ENCODE measurements around the gene CNTD1. TPM values are rescaled to one million over a fixed set of nuclear protein-coding genes. Genes with fewer than 3 reads are reported as not detected.
A peak's percentile ranks its signal among the peaks of the same experiment; 100 is the strongest.

The CNTD1 gene
- total RNA-seq, 1 donor from 2014 or later = not detected

DNA sequence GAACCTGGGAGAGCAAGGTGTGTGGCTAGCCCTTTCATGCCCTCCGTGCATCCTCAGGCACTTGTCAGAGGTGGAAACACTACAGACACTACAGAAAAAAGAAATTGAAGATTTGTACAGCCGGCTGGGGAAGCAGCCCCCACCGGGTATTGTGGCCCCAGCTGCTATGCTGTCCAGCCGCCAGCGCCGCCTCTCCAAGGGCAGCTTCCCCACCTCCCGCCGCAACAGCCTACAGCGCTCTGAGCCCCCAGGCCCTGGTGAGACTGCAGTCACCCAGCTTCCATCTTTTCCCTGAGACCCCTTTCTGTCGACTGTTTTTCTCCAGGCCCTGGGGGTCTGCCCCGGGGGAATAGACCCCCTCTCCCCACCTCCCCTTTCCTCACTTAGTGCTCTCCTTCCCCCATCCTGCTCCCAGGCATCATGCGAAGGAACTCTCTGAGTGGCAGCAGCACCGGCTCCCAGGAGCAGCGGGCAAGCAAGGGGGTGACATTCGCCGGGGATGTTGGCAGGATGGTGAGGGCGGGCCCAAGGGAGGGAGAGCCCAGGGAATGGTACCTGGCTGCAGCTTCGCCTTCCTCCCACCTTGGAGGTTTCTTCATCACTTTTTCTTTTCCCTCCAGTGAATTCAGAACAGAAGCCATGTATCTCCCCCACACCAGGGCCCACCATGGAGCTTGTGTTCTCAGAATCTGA lies 2.4 kb upstream of the CNTD1 start:
- intact Hi-C loops (cut with DNase I) = no loop called here
- no peak for DNase-seq
- no peak for ATAC-seq (ENCODE audit: poor library complexity)

- DNase-seq (no peak), ATAC-seq (ENCODE audit: poor library complexity) (no peak)
- intact Hi-C loops (cut with DNase I) = no loop called here
Observed at GRCh38 chr17:42797067-42798007, 1.3 kb upstream of the CNTD1 start.

DNA sequence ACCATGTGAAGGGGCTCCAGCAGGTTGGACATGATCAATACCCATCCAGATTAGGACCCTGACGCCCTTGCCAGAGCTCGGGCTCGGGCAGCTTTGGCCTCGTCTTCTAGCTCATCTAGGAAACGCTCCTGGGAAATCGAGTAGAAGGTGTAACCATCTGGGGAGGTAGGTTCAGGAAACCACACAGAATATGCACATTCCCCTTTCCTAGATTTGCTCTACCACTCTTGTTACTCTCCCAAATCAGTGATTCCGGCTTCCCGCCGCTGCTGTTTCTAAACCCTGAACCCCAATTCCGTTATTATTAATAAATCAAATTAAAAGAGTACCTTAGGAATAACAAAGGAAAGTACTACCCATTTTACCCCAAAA lies 664 bp upstream of the CNTD1 start:
- DNase-seq (no peak), ATAC-seq (ENCODE audit: poor library complexity) (no peak)
- intact Hi-C loops (cut with DNase I) = no loop called here

DNA sequence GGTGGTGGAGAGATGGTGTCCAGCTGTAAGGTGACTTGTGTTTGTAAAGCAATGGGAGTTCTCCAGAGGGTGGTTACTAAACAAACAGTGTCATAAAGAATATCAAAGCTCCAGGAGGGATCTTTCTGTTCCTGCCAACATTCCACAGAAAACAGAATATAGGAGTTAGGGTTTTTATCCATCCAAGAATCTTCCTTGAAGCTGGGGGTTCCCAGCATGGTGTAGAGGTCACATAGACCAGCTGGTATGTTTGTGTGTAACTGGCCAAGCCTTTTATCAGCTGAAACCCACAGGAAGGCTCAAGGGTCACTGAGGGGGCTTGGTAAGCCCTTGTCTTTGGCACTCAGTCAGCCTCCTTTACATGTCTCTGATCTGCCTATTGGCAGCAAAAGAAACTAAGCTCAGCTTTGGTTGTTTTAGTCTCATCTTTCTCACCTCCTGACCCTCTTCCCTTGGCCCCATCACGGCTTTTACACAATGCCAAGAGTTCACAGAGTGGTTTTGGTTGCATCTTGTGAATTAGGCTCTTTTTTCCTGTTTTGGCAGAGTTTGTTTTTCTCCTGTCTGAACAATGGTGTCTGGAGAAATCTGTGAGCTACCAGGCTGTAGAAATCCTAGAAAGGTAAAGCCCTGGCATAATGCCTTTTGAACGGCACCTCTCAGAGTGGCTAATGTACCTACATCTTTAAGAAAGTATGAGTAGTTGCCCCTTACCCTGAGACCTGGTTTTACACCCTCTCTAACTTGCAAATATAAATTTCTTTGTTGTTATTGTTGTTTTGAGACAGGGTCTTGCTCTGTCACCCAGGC lies 4.6 kb downstream of the CNTD1 start:
- intact Hi-C loops (cut with DNase I) = no loop called here
- DNase-seq (no peak), ATAC-seq (ENCODE audit: poor library complexity) (no peak)

- no peak for DNase-seq
- intact Hi-C loops (cut with DNase I) = no loop called here
- no peak for ATAC-seq (ENCODE audit: poor library complexity)
Observed at GRCh38 chr17:42804918-42805367, 6.3 kb downstream of the CNTD1 start.

DNA sequence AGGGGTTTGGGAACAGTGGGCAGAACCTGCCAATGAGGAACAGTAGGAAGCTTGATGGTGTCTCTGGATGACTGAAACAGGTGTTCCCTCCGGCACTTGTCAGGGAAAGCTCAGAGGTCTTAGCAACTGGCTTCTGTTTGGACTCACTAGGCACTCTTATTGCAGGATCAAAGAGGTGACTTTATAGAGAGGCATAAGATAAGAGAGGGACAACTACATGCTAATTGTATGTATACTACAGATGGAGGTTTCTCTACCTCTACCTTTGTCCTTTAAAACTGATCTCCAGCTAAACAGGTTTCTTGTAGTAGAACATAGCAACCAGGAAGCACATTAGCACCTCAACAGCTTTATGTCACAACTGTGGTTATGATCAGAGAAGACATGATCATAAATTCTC lies 7.6 kb downstream of the CNTD1 start:
- ATAC-seq (ENCODE audit: poor library complexity) (no peak), DNase-seq (no peak)
- intact Hi-C loops (cut with DNase I) = no loop called here

- peak; percentile 53 for ATAC-seq (ENCODE audit: poor library complexity)
- intact Hi-C loops (cut with DNase I) = no loop called here
- DNase-seq = no peak
Observed at GRCh38 chr17:42809250-42809649, 10.6 kb downstream of the CNTD1 start.

- intact Hi-C loops (cut with DNase I) = loop anchor here (10.0 kb wide), 1 partner anchor 110 kb away; no protein-coding TSS in a partner anchor
- no peak for DNase-seq
- no peak for ATAC-seq (ENCODE audit: poor library complexity)
Observed at GRCh38 chr17:42814633-42815399, 16.2 kb downstream of the CNTD1 start.

DNA sequence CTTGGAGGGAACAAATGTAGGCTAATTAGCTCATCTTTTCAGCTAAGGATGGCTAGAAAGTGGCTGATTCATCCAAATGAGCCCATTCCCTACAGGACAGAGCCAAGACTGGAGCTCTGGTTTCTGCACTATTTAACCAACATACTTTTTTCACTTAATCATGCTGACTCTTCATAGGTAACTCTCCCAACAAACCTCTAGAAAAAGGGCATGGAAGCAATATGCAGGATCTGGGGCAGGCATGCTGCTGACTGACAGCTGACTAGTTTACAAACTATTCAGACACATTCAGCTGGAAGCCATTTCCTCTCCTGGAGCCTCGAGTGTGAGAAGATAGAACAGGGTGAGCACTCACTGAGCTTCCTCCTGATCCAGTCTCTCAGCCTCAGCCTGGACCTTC lies 19.2 kb downstream of the CNTD1 start:
- no peak for ATAC-seq (ENCODE audit: poor library complexity)
- DNase-seq = no peak
- intact Hi-C loops (cut with DNase I) = loop anchor here (10.0 kb wide), 1 partner anchor 113 kb away; no protein-coding TSS in a partner anchor

- intact Hi-C loops (cut with DNase I) = loop anchor here (10.0 kb wide), 1 partner anchor 114 kb away; no protein-coding TSS in a partner anchor
- DNase-seq = no peak
- ATAC-seq (ENCODE audit: poor library complexity) = no peak
Observed at GRCh38 chr17:42818379-42818778, 19.7 kb downstream of the CNTD1 start.

DNA sequence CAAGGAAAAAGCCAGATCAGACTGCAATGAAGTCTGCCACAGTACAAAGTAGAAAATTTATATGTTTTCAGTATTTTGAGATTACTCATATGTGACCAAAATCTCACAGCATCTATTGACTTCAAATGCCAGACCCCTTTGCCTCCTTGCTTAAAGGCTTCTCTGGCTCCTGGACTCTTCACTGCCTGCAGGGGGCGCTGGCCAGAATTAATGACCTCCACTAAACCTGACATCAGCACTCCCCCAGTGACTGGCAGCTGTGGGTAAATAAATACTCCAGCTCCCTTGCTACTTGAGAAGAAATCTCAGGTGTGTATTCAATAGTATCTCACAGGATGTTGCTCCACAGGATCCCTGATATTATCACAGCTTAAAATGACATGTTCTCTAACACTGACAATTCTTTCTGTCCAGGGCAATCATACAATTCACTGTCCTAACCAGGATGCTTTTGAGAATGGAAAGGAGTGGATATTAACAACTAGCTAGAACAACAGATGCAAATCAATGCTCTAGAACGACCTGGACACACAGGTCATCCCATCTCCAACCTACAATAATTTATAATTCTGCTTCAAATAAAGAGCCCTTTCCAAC lies 21.4 kb downstream of the CNTD1 start:
- intact Hi-C loops (cut with DNase I) = loop anchor here (10.0 kb wide), 1 partner anchor 115 kb away; no protein-coding TSS in a partner anchor
- peak; percentile 70 for DNase-seq
- ATAC-seq (ENCODE audit: poor library complexity) = no peak

- no peak for ATAC-seq (ENCODE audit: poor library complexity)
Observed at GRCh38 chr17:42821176-42821575, 22.5 kb downstream of the CNTD1 start.

DNA sequence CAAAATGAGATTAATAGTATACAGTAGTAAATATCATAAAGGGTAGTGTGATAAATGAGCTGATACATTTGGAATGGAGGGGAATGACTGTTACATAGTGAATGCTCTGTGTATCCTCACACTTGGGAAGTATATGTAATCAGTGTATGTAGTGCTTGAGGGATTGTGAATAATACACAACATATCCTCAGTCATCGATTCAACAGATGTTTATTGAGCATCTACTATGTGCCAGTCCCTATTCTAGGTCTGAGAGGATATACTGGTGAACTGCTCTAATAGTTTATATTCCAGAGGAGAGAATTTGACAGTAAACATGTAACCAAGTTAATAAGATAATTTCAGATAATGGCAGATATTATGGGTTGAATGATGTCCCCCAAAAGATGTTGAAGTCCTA lies 28.8 kb downstream of the CNTD1 start:
- DNase-seq (no peak), ATAC-seq (ENCODE audit: poor library complexity) (no peak)
- intact Hi-C loops (cut with DNase I) = no loop called here

More at GRCh38 chr17:42821176-42821575, 22.5 kb downstream of the CNTD1 start:
- DNase-seq = no peak
- intact Hi-C loops (cut with DNase I) = no loop called here

- no peak for DNase-seq
- intact Hi-C loops (cut with DNase I) = no loop called here
- no peak for ATAC-seq (ENCODE audit: poor library complexity)
Observed at GRCh38 chr17:42830971-42831370, 32.3 kb downstream of the CNTD1 start.

- DNase-seq (no peak), ATAC-seq (ENCODE audit: poor library complexity) (no peak)
- intact Hi-C loops (cut with DNase I) = no loop called here
Observed at GRCh38 chr17:42832213-42832933, 33.7 kb downstream of the CNTD1 start.

- intact Hi-C loops (cut with DNase I) = no loop called here
- peak; percentile 99 for ATAC-seq (ENCODE audit: poor library complexity)
- peak; percentile 96 for DNase-seq
Observed at GRCh38 chr17:42832934-42833766, 34.5 kb downstream of the CNTD1 start, which contains the start of gene PSME3. Gene PSME3 (plus strand): TSS chr17:42833397. CDS start chr17:42833632, 235 bp downstream.
